Thyroid gland (tissue), 4 donors: ENCODE results near the gene ZSCAN22. TPM values are rescaled to one million over a fixed set of nuclear protein-coding genes. Genes with fewer than 3 reads are reported as not detected.
"Not testable (repeated sequence)": the region's sequence is repeated elsewhere in the genome, so short reads cannot be mapped to it uniquely, and the experiment has no call there.

Experiments
- DNase-seq, 2 donors: peaks; one replicate each; pipeline ENCODE4 v3.0.0-alpha.2; 2019
- H3K27ac ChIP-seq, 3 donors: fragments of 200-600 bp; sonication (generic); 1 replicate in 2 of 3; 2 replicates in 1 of 3; pipeline ENCODE4 v1.5.1; 2016 to 2019; ENCODE audit warnings: mild to moderate bottlenecking in 1 of 3, moderate library complexity in 1 of 3
- H3K27me3 ChIP-seq: fragments of 200-600 bp; sonication (generic); one replicate; pipeline ENCODE4 v1.5.1; 2019
- H3K36me3 ChIP-seq, 2 donors: fragments of 200-600 bp; sonication (generic); one replicate each; pipeline ENCODE4 v1.5.1; 2016 to 2019
- H3K4me1 ChIP-seq, 2 donors: fragments of 200-600 bp; sonication (generic); one replicate each; pipeline ENCODE4 v1.5.1; 2017 to 2019
- H3K4me3 ChIP-seq, 3 donors: fragments of 200-600 bp; sonication (generic); replicated peaks in 1 of 3; 1 replicate in 2 of 3; 2 replicates in 1 of 3; pipeline ENCODE4 v1.5.1; 2016; ENCODE audit warnings: mild to moderate bottlenecking in 1 of 3
- H3K9me3 ChIP-seq: fragments of 200-600 bp; sonication (generic); one replicate; pipeline ENCODE4 v1.5.1; 2017
- POLR2A ChIP-seq, 2 donors: fragments of 450-650 bp; IDR thresholded peaks; one replicate each; pipeline ENCODE4 v1.6.1; 2017; ENCODE audit warnings: antibody characterized with exemption in 2 of 2, mild to moderate bottlenecking in 2 of 2, moderate library complexity in 1 of 2
- WGBS, 2 donors: methylation state at CpG; one replicate each; pipeline ENCODE4 v1.1.5; 2017; 5-methylcytosine and 5-hydroxymethylcytosine counted together
- intact Hi-C: fragments of 100-400 bp; cut with DNase I; formaldehyde crosslinking; loops from one replicate; pipeline ENCODE4 v1.15.1; 2023
- total RNA-seq, 4 donors: library from RNA; depleted of rRNA; stranded (reverse); fragments of >200 nt; gene quantifications; one replicate each; pipeline ENCODE4 v1.2.3, GENCODE V29; 2016
- TF ChIP-seq, protein P1 (sequence below), 6 experiments: fragments of 200-600 bp in 3 of 6; fragments of 450-650 bp in 3 of 6; sonication (generic) in 3 of 6; IDR thresholded peaks; one replicate each; pipeline ENCODE4 v1.5.1; 2016 to 2019; ENCODE audit warnings: antibody characterized with exemption in 6 of 6, mild to moderate bottlenecking in 2 of 6, inconsistent platforms in 1 of 6, moderate library complexity in 1 of 6

The ZSCAN22 gene
- total RNA-seq, 4 donors from 2014 or later, result 3.0 to 4.5 (median 4.2) TPM

DNA sequence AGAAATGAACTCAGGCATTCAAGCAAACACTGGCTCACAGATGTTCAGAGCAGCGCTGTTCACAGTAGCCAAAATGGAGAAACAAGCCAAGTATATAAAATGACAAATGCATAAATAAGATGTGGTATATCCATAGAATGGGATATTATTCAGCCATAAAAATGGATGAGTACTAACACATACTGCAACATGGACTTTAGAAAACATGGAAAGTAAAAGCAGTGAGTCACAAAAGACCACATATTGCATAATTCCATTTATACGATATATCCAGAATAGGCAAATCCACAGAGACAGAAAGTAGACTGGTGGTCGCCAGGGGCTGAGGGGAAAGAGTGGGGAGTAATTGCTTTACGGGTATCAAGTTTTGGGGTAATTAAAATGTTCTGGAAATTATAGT, 47.4 kb downstream of the ZSCAN22 start:
- no peak for TF ChIP-seq POLR2A (IDR thresholded peaks at IDR 0.05)
- TF ChIP-seq, protein P1, sequence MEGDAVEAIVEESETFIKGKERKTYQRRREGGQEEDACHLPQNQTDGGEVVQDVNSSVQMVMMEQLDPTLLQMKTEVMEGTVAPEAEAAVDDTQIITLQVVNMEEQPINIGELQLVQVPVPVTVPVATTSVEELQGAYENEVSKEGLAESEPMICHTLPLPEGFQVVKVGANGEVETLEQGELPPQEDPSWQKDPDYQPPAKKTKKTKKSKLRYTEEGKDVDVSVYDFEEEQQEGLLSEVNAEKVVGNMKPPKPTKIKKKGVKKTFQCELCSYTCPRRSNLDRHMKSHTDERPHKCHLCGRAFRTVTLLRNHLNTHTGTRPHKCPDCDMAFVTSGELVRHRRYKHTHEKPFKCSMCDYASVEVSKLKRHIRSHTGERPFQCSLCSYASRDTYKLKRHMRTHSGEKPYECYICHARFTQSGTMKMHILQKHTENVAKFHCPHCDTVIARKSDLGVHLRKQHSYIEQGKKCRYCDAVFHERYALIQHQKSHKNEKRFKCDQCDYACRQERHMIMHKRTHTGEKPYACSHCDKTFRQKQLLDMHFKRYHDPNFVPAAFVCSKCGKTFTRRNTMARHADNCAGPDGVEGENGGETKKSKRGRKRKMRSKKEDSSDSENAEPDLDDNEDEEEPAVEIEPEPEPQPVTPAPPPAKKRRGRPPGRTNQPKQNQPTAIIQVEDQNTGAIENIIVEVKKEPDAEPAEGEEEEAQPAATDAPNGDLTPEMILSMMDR (IDR thresholded peaks at IDR 0.05), result no peak
- no peaks in the 10 kb centered on the region for H3K9me3 ChIP-seq
- WGBS, 2 donors, result 92 to 95% methylated on average over 4 of the region's 4 CpGs
- H3K4me3 ChIP-seq, result no peak overlapping the region
- H3K27me3 ChIP-seq, result no peaks in the 10 kb centered on the region
- H3K36me3 ChIP-seq, result no peaks in the 10 kb centered on the region
- intact Hi-C loops, result no loop called here
- H3K4me1 ChIP-seq, result peaks cover 0 to 10% of the 10 kb centered on the region in 2 donors
- no peak for DNase-seq
- no peak overlapping the region for H3K27ac ChIP-seq

DNA sequence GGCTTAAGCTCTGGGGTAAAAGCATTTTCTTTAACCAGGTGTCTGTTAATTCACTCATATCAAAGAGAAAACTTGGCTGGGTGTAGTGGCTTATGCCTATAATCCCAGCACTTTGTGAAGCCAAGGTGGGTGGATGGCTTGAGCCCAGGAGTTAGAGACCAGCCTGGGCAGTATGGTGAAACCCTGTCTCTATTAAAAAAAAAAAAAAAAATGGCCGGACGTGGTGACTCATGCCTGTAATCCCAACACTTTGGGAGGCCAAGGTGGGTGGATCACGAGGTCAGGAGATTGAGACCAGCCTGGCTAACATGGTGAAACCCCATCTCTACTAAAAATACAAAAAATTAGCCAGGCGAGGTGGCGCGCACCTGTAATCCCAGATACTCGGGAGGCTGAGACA, 49.9 kb downstream of the ZSCAN22 start:
- H3K9me3 ChIP-seq, DNase-seq, H3K4me3 ChIP-seq, H3K27ac ChIP-seq, intact Hi-C loops, H3K36me3 ChIP-seq, H3K27me3 ChIP-seq: not testable (repeated sequence)
- WGBS, 2 donors, result 85 to 95% methylated on average over 7 of the region's 7 CpGs
- H3K4me1 ChIP-seq, result peaks cover 11 to 27% of the 10 kb centered on the region in 2 donors

DNA sequence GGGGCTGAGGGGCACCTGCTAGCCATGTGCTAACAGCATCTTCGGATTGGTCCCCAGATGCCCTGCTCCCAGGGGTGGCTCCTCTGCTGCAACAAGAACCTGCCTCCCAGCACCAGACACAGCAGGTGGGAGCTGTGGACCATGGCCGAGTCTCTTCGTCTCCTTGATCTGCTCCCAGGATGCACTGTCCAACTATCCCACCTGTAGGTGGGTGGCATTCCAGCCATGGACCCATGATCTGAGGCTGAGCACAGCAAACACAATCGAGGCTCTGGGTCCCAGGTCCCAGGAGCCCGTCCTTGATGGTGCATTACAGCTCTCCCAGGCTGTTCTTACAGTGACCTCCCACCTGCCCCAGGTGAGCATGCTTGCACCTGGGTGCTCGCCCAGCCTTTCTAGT, 52.5 kb downstream of the ZSCAN22 start:
- TF ChIP-seq, protein P1 (IDR thresholded peaks at IDR 0.05), result no peak
- TF ChIP-seq POLR2A (IDR thresholded peaks at IDR 0.05), result no peak
- H3K4me1 ChIP-seq, result peaks cover 14 to 24% of the 10 kb centered on the region in 2 donors
- H3K36me3 ChIP-seq, result no peaks in the 10 kb centered on the region
- DNase-seq, result no peak
- H3K27me3 ChIP-seq, result no peaks in the 10 kb centered on the region
- intact Hi-C loops, result no loop called here
- H3K9me3 ChIP-seq, result no peaks in the 10 kb centered on the region
- WGBS, 2 donors, result 85% methylated on average over 4 of the region's 6 CpGs; no CpG with 5 or more reads in 1 of the 2 donors
- H3K4me3 ChIP-seq, result no peak overlapping the region
- H3K27ac ChIP-seq, result no peak overlapping the region

DNA sequence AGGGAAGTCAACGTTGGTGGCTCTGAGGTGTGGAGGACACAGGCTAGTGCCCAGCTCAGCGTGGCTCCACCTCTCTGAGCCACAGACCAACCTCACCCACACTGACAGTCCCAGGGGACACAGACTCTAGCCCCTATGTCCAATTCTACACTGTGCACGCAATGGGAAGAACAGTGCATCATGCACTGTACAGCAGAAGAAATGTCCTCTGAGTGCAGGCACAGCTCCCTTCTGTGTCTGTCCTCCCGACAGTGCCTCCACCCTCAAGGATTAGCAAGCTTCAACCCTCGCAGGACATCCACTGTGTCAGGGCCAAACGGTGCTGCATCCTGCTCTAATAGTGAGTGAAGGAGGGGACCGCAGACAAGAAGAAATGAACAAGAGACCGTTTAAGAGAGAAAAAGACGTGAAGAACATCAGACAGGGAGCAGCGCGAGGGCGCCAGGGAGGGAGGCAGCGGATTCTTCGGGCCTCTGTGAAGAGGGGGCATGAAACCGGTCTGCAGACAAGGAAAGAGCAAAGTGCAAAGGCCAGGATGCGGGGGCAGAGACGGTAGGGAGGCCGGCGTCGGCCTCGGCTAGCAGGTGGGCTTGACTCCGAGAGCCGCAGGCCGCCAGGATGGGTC, 53.4 kb downstream of the ZSCAN22 start:
- Histone ChIP-seq H3K4me1 (peaks cover 14 to 24% of the 10 kb centered on the region in 2 donors), H3K27me3 (no peaks in the 10 kb centered on the region), H3K27ac (peak overlapping the region; percentile 88 to 96 (median 92)), H3K9me3 (no peaks in the 10 kb centered on the region), H3K4me3 (peak overlapping the region; percentile 26 to 74 (median 70)), H3K36me3 (no peaks in the 10 kb centered on the region)
- DNase-seq, result no peak
- no peak for TF ChIP-seq POLR2A (IDR thresholded peaks at IDR 0.05)
- TF ChIP-seq, protein P1 (IDR thresholded peaks at IDR 0.05), result no peak
- intact Hi-C loops, result loop anchor here (10.0 kb wide), 1 partner anchor 55 kb away; the partner anchor contains the start of gene ZSCAN22
- WGBS, 2 donors, result 5% methylated on average over 23 to 24 of the region's 24 CpGs

DNA sequence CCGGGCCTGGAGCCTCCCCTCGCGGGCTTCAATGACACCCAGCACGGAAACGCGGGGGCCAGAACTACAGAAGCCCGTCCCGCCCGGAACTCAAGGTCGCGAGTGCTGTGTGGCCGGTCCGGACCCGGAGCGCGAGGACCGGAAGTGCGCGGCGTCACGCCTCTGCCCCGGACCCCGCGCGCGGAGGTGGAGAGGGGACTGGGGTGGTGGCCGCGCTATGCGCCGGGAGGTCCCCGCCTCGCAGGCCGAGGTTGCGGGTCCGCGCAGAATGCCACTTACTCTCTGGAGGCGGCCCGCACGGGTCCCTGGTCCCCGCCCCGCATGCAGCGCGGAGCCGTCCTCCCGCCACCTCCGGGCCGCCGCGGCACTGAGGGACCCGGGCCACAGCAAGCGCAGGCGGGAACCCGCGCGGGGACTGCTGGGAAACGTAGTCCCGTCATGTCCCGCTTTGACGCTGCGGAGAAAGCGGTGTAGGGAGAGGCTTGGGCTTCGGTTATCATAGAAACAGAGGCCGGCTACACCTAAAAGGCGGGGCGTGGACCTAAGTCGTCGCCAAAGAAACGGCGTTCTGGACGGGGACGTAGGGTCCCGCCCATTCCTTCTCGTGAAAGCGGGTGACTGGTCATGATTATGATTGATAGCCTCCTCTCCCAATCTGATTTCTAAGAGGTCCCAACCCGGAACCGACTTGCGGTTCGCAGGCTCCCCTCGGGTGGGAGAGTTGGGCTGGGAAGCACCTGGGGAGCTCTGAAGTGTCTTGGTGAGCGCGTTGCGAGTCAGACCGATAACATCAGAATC, 54.1 kb downstream of the ZSCAN22 start, which contains the start of gene ZNF837:
TSS of gene ZNF837 (minus strand) at position 369 of the 798 bp plus-strand sequence. CDS start 11,698 bp downstream, outside the sequence.
- H3K9me3 ChIP-seq, result no peaks in the 10 kb centered on the region
- peaks cover 20 to 30% of the 10 kb centered on the region in 2 donors for H3K4me1 ChIP-seq
- peak; percentile 99 for DNase-seq
- WGBS, 2 donors, result 0% methylated on average over 16 to 32 of the region's 83 CpGs
- intact Hi-C loops, result loop anchor here (10.0 kb wide), 1 partner anchor 56 kb away; the partner anchor contains the start of gene ZSCAN22
- H3K27ac ChIP-seq, result peak within 1 kb of the TSS; percentile 88 to 96 (median 92)
- H3K36me3 ChIP-seq, result no peaks in the 10 kb centered on the region
- TF ChIP-seq, protein P1 (IDR thresholded peaks at IDR 0.05), result peak in 2 of 6 experiments; percentile 36 to 41
- TF ChIP-seq POLR2A (IDR thresholded peaks at IDR 0.05), result peak; percentile 80 to 90
- H3K27me3 ChIP-seq, result no peaks in the 10 kb centered on the region
- H3K4me3 ChIP-seq, result peak within 1 kb of the TSS; percentile 47 to 74 (median 70)
